K562 (cell line): ENCODE measurements around the gene CDAN1. TPM values are rescaled to one million over a fixed set of nuclear protein-coding genes. Genes with fewer than 3 reads are reported as not detected.

Experiments
- ATAC-seq: fragments of 200-7000 bp; cut with Tn5 transposase; 3 replicates; pipeline ENCODE4 v1.9.1; 2020; ENCODE audit warnings: moderate library complexity
- BruUV-seq: library from RNA; stranded (reverse); fragments of 400-500 nt; replicated peaks from 2 replicates; lab custom pipeline; 2021; lab: Mats Ljungman, UMichigan
- CTCF ChIA-PET: fragments of 300-600 bp; formaldehyde crosslinking; extraction: SDS; loops from one replicate; lab custom pipeline; 2021; ENCODE audit warnings: low intra/inter-chr PET ratio; lab: Yijun Ruan, JAX
- POLR2A ChIA-PET: fragments of 300-600, 350-650 bp; sonication (Branson Sonifier 250); formaldehyde crosslinking; extraction: SDS; loops from one replicate; lab custom pipeline; 2021; ENCODE audit warnings: antibody characterized with exemption, inconsistent platforms; lab: Yijun Ruan, JAX
- DNase-seq, 4 experiments: peaks; one replicate each; pipeline versions ENCODE4 v3.0.0 to v3.0.0-alpha.2; 2011 to 2018; ENCODE audit warnings: low spot score in 3 of 4, mixed read lengths in 3 of 4; ENCODE audit errors: extremely low read depth in 1 of 4
- FAIRE-seq: peaks from 2 replicates; lab custom pipeline; 2011; peaks lifted over from hg19 to GRCh38; lab: Jason Lieb, UNC
- H2AFZ ChIP-seq: 2 replicates; pipeline ENCODE4 v1.6.0; 2011; ENCODE audit warnings: low read depth, low read length, control low read depth, inconsistent platforms
- H3K27ac ChIP-seq: fragments of 200-600 bp; 3 replicates; pipeline ENCODE4 v1.8.0; 2011; ENCODE audit warnings: low read depth, mild to moderate bottlenecking, control low read depth, inconsistent platforms, low read length, moderate library complexity, mixed read lengths; ENCODE audit errors: extremely low read depth
- H3K27me3 ChIP-seq, 2 experiments: fragments of 300-600 bp in 1 of 2; 2 replicates in 1 of 2; 3 replicates in 1 of 2; pipeline versions ENCODE4 v1.6.0 to v1.8.0; 2011; ENCODE audit warnings: inconsistent platforms in 2 of 2, low read length in 2 of 2, mild to moderate bottlenecking in 1 of 2, mixed read lengths in 1 of 2, moderate library complexity in 1 of 2; ENCODE audit not compliant: control insufficient read depth in 2 of 2, insufficient read depth in 2 of 2
- H3K36me3 ChIP-seq: fragments of 300-600 bp; 3 replicates; pipeline ENCODE4 v1.8.0; 2011; ENCODE audit warnings: mild to moderate bottlenecking, low read length, inconsistent platforms; ENCODE audit not compliant: control insufficient read depth, insufficient read depth
- H3K4me1 ChIP-seq, 2 experiments: fragments of 200-600 bp in 1 of 2; replicated peaks in 1 of 2; 2 replicates in 1 of 2; 3 replicates in 1 of 2; pipeline versions ENCODE4 v1.5.1 to v1.8.0; 2011; ENCODE audit warnings: inconsistent platforms in 2 of 2, low read length in 2 of 2, mild to moderate bottlenecking in 1 of 2, mixed read lengths in 1 of 2, moderate library complexity in 1 of 2; ENCODE audit not compliant: control insufficient read depth in 2 of 2, insufficient read depth in 2 of 2
- H3K4me2 ChIP-seq: 2 replicates; pipeline ENCODE4 v1.6.1; 2011; ENCODE audit warnings: low read length, control low read depth, inconsistent platforms, mixed read lengths; ENCODE audit not compliant: insufficient read depth
- H3K4me3 ChIP-seq: fragments of 200-600 bp; sonication (generic), shearing (Covaris generic); 2 replicates; pipeline ENCODE4 v1.5.1; 2016; ENCODE audit warnings: control low read depth, inconsistent platforms
- H3K79me2 ChIP-seq: fragments of 200-600 bp; 3 replicates; pipeline ENCODE4 v1.8.0; 2011; ENCODE audit warnings: low read length, inconsistent platforms; ENCODE audit not compliant: control insufficient read depth, insufficient read depth
- H3K9ac ChIP-seq, 2 experiments: 2 replicates each; pipeline versions ENCODE4 v1.6.0 to v1.6.1; 2011; ENCODE audit warnings: low read depth in 2 of 2, low read length in 2 of 2, control low read depth in 1 of 2, inconsistent platforms in 1 of 2, mild to moderate bottlenecking in 1 of 2, mixed read lengths in 1 of 2; ENCODE audit not compliant: insufficient read depth in 1 of 2
- H3K9me1 ChIP-seq: one replicate; pipeline ENCODE4 v1.6.0; 2011; ENCODE audit warnings: inconsistent platforms, mild to moderate bottlenecking, low read length, moderate library complexity; ENCODE audit not compliant: control insufficient read depth, insufficient read depth
- H3K9me3 ChIP-seq: replicated peaks from 2 replicates; pipeline ENCODE4 v1.5.1; 2011; ENCODE audit warnings: low read depth, low read length, inconsistent platforms; ENCODE audit not compliant: control insufficient read depth, insufficient read depth
- H4K20me1 ChIP-seq: replicated peaks from 2 replicates; pipeline ENCODE4 v1.6.1; 2011; ENCODE audit warnings: low read length, inconsistent platforms, mixed read lengths; ENCODE audit not compliant: control insufficient read depth, insufficient read depth
- FOXO4 ChIP-seq: fragments of 450-650 bp; formaldehyde crosslinking; IDR thresholded peaks from 2 replicates; pipeline ENCODE4 v1.4.0; 2020; ENCODE audit warnings: mild to moderate bottlenecking, moderate library complexity
- SPI1 ChIP-seq: IDR thresholded peaks from 2 replicates; pipeline ENCODE4 v1.6.1; 2011; ENCODE audit warnings: low read depth, low read length, control low read depth, borderline replicate concordance
- WGBS: fragments of 100-300 bp; shearing (Covaris generic); methylation state at CpG from one replicate; pipeline ENCODE4 v1.1.6; 2016; ENCODE audit warnings: low coverage, mixed read lengths; ENCODE audit not compliant: insufficient coverage; ENCODE audit errors: missing lambda C conversion rate; 5-methylcytosine and 5-hydroxymethylcytosine counted together
- in situ Hi-C: fragments of 300-500 bp; cut with MboI; formaldehyde crosslinking; loops from 4 replicates; pipeline ENCODE4 v1.15.0; 2018; ENCODE audit warnings: inconsistent platforms, mixed read lengths
- intact Hi-C: fragments of 100-400 bp; cut with micrococcal nuclease; formaldehyde crosslinking; loops from 2 replicates; pipeline ENCODE4 v1.14.2; 2022
- polyA plus RNA-seq, 8 experiments: library from polyadenylated mRNA; depleted of rRNA in 4 of 8; stranded (reverse) in 5 of 8; unstranded in 3 of 8; fragments of >200 nt; fragmentation: Nextera tagmentation in 2 of 8; fragmentation: Illumina TruSeq in 1 of 8; extraction: Ambion mirVana in 2 of 8; extraction: Trizol in 1 of 8; gene quantifications; 2 replicates each; pipeline versions ENCODE4 v1.2.1 to v1.2.3, GENCODE V29; 2011 to 2014; ENCODE audit warnings: inconsistent platforms in 1 of 8, missing spikeins in 1 of 8
- total RNA-seq, 7 experiments: library from RNA; depleted of rRNA in 6 of 7; stranded (reverse); fragments of >200 nt in 6 of 7; fragmentation: Illumina TruSeq in 2 of 7; extraction: Trizol in 2 of 7; gene quantifications; 2 replicates each; pipeline versions ENCODE4 v1.2.1 to v1.2.3, GENCODE V29; 2011 to 2021; ENCODE audit warnings: low replicate concordance in 1 of 7

Gene CDAN1
- total and polyA plus RNA-seq, 9 of the 15 experiments (the other 6 are each of a cell fraction or from before 2014, with no cell fraction given) = 1.6 to 34.4 (median 13.8) TPM

GRCh38 chr15:42674472-42674871 lies 62.5 kb downstream of the CDAN1 start:
- BruUV-seq = no TSS peak
- Histone ChIP-seq H3K27ac (no peak overlapping the region), H3K4me2 (no peak overlapping the region), H3K4me1 (no peaks in the 10 kb centered on the region), H3K79me2 (no peaks in the 10 kb centered on the region), H3K4me3 (no peak overlapping the region), H3K27me3 (no peaks in the 10 kb centered on the region), H3K9me1 (no peaks in the 10 kb centered on the region), H3K9ac (no peak overlapping the region), H3K9me3 (no peaks in the 10 kb centered on the region), H4K20me1 (no peaks in the 10 kb centered on the region; the same call in none of the 2 replicates), H2AFZ (no peak overlapping the region), H3K36me3 (peaks cover 5% of the 10 kb centered on the region; the same call in 1 of the 3 replicates)
- ChIA-PET POLR2A (no interaction called here), CTCF (no interaction called here)
- ATAC-seq (no peak), DNase-seq (no peak), FAIRE-seq (no peak)
- TF ChIP-seq SPI1 (0 out of 2 replicates have a peak, but pooled peaks have one; percentile 20), FOXO4 (CRISPR knock-in tag) (no peak)
- 72% methylated on average over 5 of the region's 6 CpGs for WGBS
- intact Hi-C loops (no loop called here), in situ Hi-C loops (no loop called here)

Other genes starting within 250 kb of the CDAN1 start
- 26.2 and 29.3 TPM in 2 replicates for gene ZNF106, start 246.0 kb downstream of the CDAN1 start, total RNA-seq (2014; rRNA removed)
- 55.3 and 60.3 TPM in 2 replicates for gene ZNF106, start 246.0 kb downstream of the CDAN1 start, total RNA-seq (2014; rRNA removed; fragmentation: Illumina TruSeq; extraction: Trizol)
- gene ZNF106, start 246.0 kb downstream of the CDAN1 start, total RNA-seq (2015; rRNA removed; fragmentation: Illumina TruSeq; extraction: Trizol) = 40.5 and 46.0 TPM in 2 replicates
- gene ZNF106, start 246.0 kb downstream of the CDAN1 start, total RNA-seq (2021) = 43.3 and 43.8 TPM in 2 replicates
- gene ZNF106, start 246.0 kb downstream of the CDAN1 start, polyA plus RNA-seq (2011; rRNA removed) = 28.2 and 33.7 TPM in 2 replicates
- gene ZNF106, start 246.0 kb downstream of the CDAN1 start, polyA plus RNA-seq (2014; fragmentation: Illumina TruSeq; extraction: Trizol) = 35.8 and 42.9 TPM in 2 replicates
- gene ZNF106, start 246.0 kb downstream of the CDAN1 start, polyA plus RNA-seq (2014; fragmentation: Nextera tagmentation; extraction: Ambion mirVana) = 10 to 100 TPM; 15.6 to 17.4 TPM
- gene ZNF106, start 246.0 kb downstream of the CDAN1 start, polyA plus RNA-seq (2014; rRNA removed) = 14.4 and 16.4 TPM in 2 replicates
- 71.6 and 79.2 TPM in 2 replicates for gene SNAP23, start 241.5 kb downstream of the CDAN1 start, total RNA-seq (2014; rRNA removed)
- 123 and 151 TPM in 2 replicates for gene SNAP23, start 241.5 kb downstream of the CDAN1 start, total RNA-seq (2014; rRNA removed; fragmentation: Illumina TruSeq; extraction: Trizol)
- gene SNAP23, start 241.5 kb downstream of the CDAN1 start, total RNA-seq (2015; rRNA removed; fragmentation: Illumina TruSeq; extraction: Trizol) = 139 and 146 TPM in 2 replicates
- 74.5 and 78.9 TPM in 2 replicates for gene SNAP23, start 241.5 kb downstream of the CDAN1 start, total RNA-seq (2021)
- gene SNAP23, start 241.5 kb downstream of the CDAN1 start, polyA plus RNA-seq (2011; rRNA removed) = 86.1 and 130 TPM in 2 replicates
- 168 and 223 TPM in 2 replicates for gene SNAP23, start 241.5 kb downstream of the CDAN1 start, polyA plus RNA-seq (2014; fragmentation: Illumina TruSeq; extraction: Trizol)
- gene SNAP23, start 241.5 kb downstream of the CDAN1 start, polyA plus RNA-seq (2014; fragmentation: Nextera tagmentation; extraction: Ambion mirVana) = 100 to 1,000 TPM in 1 of 2 experiments, 10 to 100 TPM in 1; 84.1 to 117 TPM
- 105 and 120 TPM in 2 replicates for gene SNAP23, start 241.5 kb downstream of the CDAN1 start, polyA plus RNA-seq (2014; rRNA removed)
- gene LRRC57, start 188.3 kb downstream of the CDAN1 start, total RNA-seq (2014; rRNA removed) = 7.9 and 9.8 TPM in 2 replicates
- 19.1 and 19.7 TPM in 2 replicates for gene LRRC57, start 188.3 kb downstream of the CDAN1 start, total RNA-seq (2014; rRNA removed; fragmentation: Illumina TruSeq; extraction: Trizol)
- 15.4 and 16.1 TPM in 2 replicates for gene LRRC57, start 188.3 kb downstream of the CDAN1 start, total RNA-seq (2015; rRNA removed; fragmentation: Illumina TruSeq; extraction: Trizol)
- 18.9 and 20.4 TPM in 2 replicates for gene LRRC57, start 188.3 kb downstream of the CDAN1 start, total RNA-seq (2021)
- gene LRRC57, start 188.3 kb downstream of the CDAN1 start, polyA plus RNA-seq (2011; rRNA removed) = 14.0 and 14.8 TPM in 2 replicates
- 17.0 and 17.9 TPM in 2 replicates for gene LRRC57, start 188.3 kb downstream of the CDAN1 start, polyA plus RNA-seq (2014; fragmentation: Illumina TruSeq; extraction: Trizol)
- 1 to 10 TPM; 3.9 to 7.2 TPM for gene LRRC57, start 188.3 kb downstream of the CDAN1 start, polyA plus RNA-seq (2014; fragmentation: Nextera tagmentation; extraction: Ambion mirVana)
- gene LRRC57, start 188.3 kb downstream of the CDAN1 start, polyA plus RNA-seq (2014; rRNA removed) = 9.5 and 10.8 TPM in 2 replicates
- 30.6 and 37.0 TPM in 2 replicates for gene HAUS2, start 188.3 kb downstream of the CDAN1 start, total RNA-seq (2014; rRNA removed)
- gene HAUS2, start 188.3 kb downstream of the CDAN1 start, total RNA-seq (2014; rRNA removed; fragmentation: Illumina TruSeq; extraction: Trizol) = 58.6 and 67.7 TPM in 2 replicates
- 48.8 and 54.1 TPM in 2 replicates for gene HAUS2, start 188.3 kb downstream of the CDAN1 start, total RNA-seq (2015; rRNA removed; fragmentation: Illumina TruSeq; extraction: Trizol)
- 43.3 and 48.9 TPM in 2 replicates for gene HAUS2, start 188.3 kb downstream of the CDAN1 start, total RNA-seq (2021)
- gene HAUS2, start 188.3 kb downstream of the CDAN1 start, polyA plus RNA-seq (2011; rRNA removed) = 43.3 and 64.9 TPM in 2 replicates
- gene HAUS2, start 188.3 kb downstream of the CDAN1 start, polyA plus RNA-seq (2014; fragmentation: Illumina TruSeq; extraction: Trizol) = 49.7 and 60.8 TPM in 2 replicates
- 10 to 100 TPM; 51.6 to 57.8 TPM for gene HAUS2, start 188.3 kb downstream of the CDAN1 start, polyA plus RNA-seq (2014; fragmentation: Nextera tagmentation; extraction: Ambion mirVana)
- 42.8 and 47.7 TPM in 2 replicates for gene HAUS2, start 188.3 kb downstream of the CDAN1 start, polyA plus RNA-seq (2014; rRNA removed)
- 2.5 and 3.5 TPM in 2 replicates for gene STARD9, start 161.5 kb downstream of the CDAN1 start, total RNA-seq (2014; rRNA removed)
- gene STARD9, start 161.5 kb downstream of the CDAN1 start, total RNA-seq (2014; rRNA removed; fragmentation: Illumina TruSeq; extraction: Trizol) = 3.7 and 3.9 TPM in 2 replicates
- 3.0 and 3.7 TPM in 2 replicates for gene STARD9, start 161.5 kb downstream of the CDAN1 start, total RNA-seq (2015; rRNA removed; fragmentation: Illumina TruSeq; extraction: Trizol)
- gene STARD9, start 161.5 kb downstream of the CDAN1 start, total RNA-seq (2021) = 3.9 and 6.0 TPM in 2 replicates
- 3.9 and 5.0 TPM in 2 replicates for gene STARD9, start 161.5 kb downstream of the CDAN1 start, polyA plus RNA-seq (2011; rRNA removed)
- 3.7 and 3.8 TPM in 2 replicates for gene STARD9, start 161.5 kb downstream of the CDAN1 start, polyA plus RNA-seq (2014; fragmentation: Illumina TruSeq; extraction: Trizol)
- gene STARD9, start 161.5 kb downstream of the CDAN1 start, polyA plus RNA-seq (2014; fragmentation: Nextera tagmentation; extraction: Ambion mirVana) = under 1 TPM; 0.45 to 0.71 TPM
- 3.6 and 4.8 TPM in 2 replicates for gene STARD9, start 161.5 kb downstream of the CDAN1 start, polyA plus RNA-seq (2014; rRNA removed)
- 3.7 and 4.4 TPM in 2 replicates for gene TTBK2, start 183.7 kb upstream of the CDAN1 start, total RNA-seq (2014; rRNA removed)
- gene TTBK2, start 183.7 kb upstream of the CDAN1 start, total RNA-seq (2014; rRNA removed; fragmentation: Illumina TruSeq; extraction: Trizol) = 7.0 and 7.1 TPM in 2 replicates
- 5.7 and 6.1 TPM in 2 replicates for gene TTBK2, start 183.7 kb upstream of the CDAN1 start, total RNA-seq (2015; rRNA removed; fragmentation: Illumina TruSeq; extraction: Trizol)
- 8.0 and 8.5 TPM in 2 replicates for gene TTBK2, start 183.7 kb upstream of the CDAN1 start, total RNA-seq (2021)
- gene TTBK2, start 183.7 kb upstream of the CDAN1 start, polyA plus RNA-seq (2011; rRNA removed) = 6.4 and 7.9 TPM in 2 replicates
- 4.1 and 4.8 TPM in 2 replicates for gene TTBK2, start 183.7 kb upstream of the CDAN1 start, polyA plus RNA-seq (2014; fragmentation: Illumina TruSeq; extraction: Trizol)
- 1 to 10 TPM in 1 of 2 experiments, under 1 TPM in 1; 0.89 to 1.2 TPM for gene TTBK2, start 183.7 kb upstream of the CDAN1 start, polyA plus RNA-seq (2014; fragmentation: Nextera tagmentation; extraction: Ambion mirVana)
- gene TTBK2, start 183.7 kb upstream of the CDAN1 start, polyA plus RNA-seq (2014; rRNA removed) = 3.2 and 4.0 TPM in 2 replicates